DMS 273 (cell line): ENCODE results near the gene IQCC.
"Not testable (repeated sequence)": the region's sequence is repeated elsewhere in the genome, so short reads cannot be mapped to it uniquely, and the experiment has no call there.

ENCODE experiments used
- DNase-seq: peaks from one replicate; lab custom pipeline; 2025; ENCODE audit not compliant: unreplicated experiment; lab: John Stamatoyannopoulos, UW

Gene IQCC

DNA sequence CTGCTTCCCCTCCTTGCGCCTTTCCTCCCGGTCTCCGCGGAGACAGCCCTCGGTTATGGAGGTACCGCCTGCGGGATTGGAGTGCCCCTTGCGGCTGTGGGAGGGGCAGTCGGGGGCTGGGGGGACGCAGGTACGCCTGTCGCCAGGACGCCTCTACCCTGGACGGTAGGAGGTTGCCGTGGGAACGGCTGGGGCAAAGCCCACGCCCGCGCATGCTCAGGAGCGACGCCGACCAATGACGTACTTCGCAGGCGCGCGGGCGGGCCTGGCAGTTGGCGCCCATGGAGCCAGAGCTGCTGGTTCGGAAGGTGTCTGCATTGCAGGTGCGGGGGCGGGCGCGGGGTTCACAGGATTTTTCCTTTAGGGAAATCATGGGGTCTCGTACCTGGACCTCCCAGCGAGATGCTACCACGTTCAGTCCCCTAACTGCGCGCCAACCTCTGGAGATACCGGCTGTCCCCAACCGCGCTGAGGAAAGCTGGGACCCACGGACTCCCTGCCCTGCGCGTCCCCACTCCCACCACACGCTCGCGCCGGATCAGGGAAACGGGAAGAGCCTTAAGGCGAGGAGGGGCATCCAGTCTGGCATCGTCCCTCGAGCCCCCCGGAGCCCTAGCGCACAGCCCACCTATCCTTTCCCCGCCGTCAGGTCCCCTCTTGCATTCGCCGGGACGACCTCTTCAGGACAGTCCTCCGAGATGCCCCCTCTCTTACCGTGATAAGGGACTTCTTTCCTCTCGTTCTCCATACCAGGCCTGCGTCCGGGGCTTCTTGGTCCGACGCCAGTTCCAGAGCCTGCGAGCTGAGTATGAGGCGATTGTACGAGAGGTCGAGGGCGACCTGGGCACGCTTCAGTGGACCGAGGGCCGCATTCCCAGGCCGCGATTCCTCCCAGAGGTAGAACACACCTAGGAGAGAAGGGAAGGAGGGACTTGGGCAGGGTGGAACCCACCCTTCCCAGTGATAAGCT, at the start of gene IQCC:
TSS of gene IQCC (plus strand) at position 271 of the 970 bp plus-strand sequence. CDS start at position 282, 11 bp downstream.
- peak; percentile 96 for DNase-seq

DNA sequence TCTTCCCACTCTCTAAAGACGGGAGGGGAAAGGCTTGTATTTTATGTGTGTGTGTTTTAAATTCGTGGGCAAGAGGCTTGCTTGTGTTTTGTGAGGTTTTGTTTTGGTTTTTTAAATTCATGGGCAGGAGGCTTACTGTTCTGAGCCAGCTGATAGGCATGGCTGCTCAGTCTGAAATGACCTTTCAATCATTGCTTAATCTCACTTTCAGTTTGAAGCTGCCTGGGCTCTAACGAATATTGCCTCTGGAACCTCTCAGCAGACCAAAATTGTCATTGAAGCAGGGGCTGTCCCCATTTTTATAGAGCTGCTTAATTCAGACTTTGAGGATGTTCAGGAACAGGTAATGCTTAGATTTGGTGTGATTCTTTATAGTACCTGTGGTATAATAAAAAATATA, 46.3 kb upstream of the IQCC start:
- DNase-seq, result no peak

DNA sequence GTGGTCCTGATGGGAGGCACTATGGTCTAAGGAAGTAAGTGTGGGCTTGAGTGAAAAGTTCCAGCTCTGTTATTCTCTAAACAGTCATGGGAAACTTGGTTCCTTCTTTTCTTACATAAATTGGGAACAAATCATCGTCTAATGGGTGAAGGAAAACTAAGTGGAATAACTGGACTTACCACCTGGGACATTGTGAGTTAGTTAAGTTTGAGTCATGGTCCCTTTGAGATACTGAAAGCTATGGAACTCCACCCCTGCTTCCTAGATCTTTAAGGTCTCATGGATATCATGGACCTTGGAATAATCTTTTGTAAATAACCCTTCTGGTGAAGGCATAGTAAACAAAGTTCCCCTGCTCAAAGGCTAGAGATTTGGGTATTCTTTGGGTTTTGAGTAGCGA, 42.1 kb upstream of the IQCC start:
- DNase-seq, result no peak

- DNase-seq, result not testable (repeated sequence)
Measured at GRCh38 chr1:32165633-32166032, 39.8 kb upstream of the IQCC start.

DNA sequence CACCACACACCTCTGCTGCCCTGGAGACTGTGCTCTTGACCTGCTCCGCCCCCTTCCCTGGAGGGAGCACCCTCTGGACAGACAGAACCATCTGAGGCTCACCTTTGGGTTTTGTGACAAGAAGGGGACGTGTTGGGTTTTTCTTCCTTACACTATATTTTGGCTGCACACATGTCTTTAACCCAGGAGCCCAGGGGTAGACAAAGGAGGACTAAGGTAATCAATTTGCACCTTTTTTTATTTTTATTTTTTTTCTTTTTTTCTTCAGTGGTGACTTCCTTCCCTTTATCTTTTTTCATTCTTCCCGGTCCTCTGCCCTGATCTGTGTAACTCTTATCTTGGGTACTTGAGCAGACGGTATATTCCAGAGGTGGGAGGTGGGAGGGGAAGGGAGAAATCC, 34.5 kb upstream of the IQCC start:
- no peak for DNase-seq

- DNase-seq, result no peak
Measured at GRCh38 chr1:32172621-32173245, 32.7 kb upstream of the IQCC start.

DNA sequence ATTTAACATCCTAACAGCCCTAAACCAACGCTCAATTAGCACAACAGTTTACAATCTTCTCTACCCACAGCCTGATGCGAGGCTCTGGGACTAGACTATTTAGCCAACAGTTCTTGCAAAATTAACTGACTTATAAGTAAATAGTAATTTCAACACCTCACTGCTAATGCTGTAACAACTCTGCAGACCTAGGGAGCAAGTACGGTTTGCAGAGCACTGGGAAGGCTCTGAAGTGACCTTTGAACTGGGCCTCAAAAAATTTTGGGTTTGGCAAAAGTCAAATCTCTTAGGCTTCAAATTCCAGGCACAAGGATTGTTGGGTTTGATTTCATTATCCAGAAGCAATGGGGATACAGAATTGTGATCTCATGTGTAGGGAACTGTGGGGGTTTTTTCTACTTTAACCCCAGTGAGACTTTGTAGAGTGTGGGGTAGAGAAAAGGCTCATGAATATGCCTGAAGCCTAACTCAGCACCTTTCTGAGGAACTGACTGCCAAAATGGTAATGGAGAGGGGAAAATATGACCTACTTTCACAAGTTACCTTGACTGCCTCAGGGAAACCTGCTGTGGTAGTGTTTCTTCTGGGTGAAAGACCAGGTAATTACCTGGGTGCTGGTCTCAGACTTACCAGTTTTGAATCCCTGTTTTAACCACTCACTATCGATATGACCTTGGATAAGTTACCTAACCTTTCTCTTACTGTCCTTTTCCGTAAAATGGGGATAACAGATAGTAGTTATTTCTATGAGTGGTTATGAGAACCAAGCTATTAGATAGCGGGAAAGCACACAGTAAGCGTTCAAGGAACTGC, 26.9 kb upstream of the IQCC start:
- no peak for DNase-seq

- no peak for DNase-seq
Measured at GRCh38 chr1:32179193-32179442, 26.4 kb upstream of the IQCC start.

- DNase-seq, result peak; percentile 94
Measured at GRCh38 chr1:32179443-32180185, 25.9 kb upstream of the IQCC start, which contains the start of gene TXLNA. Gene TXLNA (plus strand): TSS chr1:32179675. CDS start chr1:32180346, 671 bp downstream.

DNA sequence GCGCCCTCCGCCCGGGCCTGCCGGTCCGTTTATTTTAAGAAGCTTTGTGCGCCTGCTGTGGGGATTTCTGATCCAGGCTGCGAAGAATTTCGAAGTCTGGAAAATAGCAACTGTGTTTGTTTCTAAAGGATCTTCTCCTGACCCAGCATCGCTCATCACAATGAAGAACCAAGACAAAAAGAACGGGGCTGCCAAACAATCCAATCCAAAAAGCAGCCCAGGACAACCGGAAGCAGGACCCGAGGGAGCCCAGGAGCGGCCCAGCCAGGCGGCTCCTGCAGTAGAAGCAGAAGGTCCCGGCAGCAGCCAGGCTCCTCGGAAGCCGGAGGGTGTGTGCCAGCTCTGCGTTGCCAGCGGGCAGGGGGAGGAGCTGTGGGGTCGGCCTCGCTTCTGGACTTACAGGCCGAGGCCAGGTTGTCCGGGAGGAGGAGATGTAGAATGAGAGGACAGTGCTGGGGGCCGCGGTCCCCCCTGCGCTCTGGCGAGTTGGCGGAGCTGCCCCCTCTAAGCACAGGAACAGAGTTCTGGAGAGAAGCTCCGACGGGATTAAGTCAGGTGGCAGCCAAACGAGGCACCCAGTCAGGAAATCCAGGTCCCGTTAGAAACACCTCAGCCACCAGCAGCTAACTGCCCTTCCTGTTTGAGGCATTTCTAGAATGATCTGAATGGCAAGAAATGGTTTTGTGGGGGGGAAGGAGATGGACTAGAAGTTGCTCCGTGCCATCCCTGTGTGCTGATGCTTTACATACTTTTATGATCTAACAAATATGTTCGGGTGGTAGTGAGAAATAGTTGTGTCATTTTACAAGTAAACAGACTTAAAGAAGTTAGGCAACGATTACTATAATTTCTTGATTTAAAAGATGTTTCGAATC, 25.0 kb upstream of the IQCC start:
- peak; percentile 83 for DNase-seq

- DNase-seq, result no peak
Measured at GRCh38 chr1:32181065-32181464, 24.4 kb upstream of the IQCC start.

- no peak for DNase-seq
Measured at GRCh38 chr1:32181563-32181962, 23.9 kb upstream of the IQCC start.

GRCh38 chr1:32182060-32182459, 23.4 kb upstream of the IQCC start:
- no peak for DNase-seq

- DNase-seq, result no peak
Measured at GRCh38 chr1:32184650-32185049, 20.8 kb upstream of the IQCC start.

GRCh38 chr1:32186077-32186476, 19.4 kb upstream of the IQCC start:
- no peak for DNase-seq

DNA sequence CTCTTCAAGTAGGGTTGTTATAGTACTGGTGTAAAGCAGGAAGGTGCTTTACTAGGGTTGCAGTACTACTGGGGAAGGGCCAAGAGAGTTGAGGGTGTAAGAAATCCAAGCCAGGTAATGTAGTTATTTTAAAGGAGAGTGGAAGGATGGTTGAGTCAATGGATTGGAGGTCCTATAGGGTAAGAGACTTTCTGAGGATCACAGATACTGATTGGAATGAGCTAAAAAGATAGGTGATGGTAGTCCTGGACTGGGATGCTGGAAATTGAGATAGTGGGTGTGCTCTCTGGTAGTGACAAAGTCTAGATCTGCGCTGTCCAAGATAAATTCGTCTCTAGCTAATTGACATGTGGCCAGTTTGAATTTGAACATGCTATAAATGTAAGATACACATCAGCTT, 19.0 kb upstream of the IQCC start:
- no peak for DNase-seq

DNA sequence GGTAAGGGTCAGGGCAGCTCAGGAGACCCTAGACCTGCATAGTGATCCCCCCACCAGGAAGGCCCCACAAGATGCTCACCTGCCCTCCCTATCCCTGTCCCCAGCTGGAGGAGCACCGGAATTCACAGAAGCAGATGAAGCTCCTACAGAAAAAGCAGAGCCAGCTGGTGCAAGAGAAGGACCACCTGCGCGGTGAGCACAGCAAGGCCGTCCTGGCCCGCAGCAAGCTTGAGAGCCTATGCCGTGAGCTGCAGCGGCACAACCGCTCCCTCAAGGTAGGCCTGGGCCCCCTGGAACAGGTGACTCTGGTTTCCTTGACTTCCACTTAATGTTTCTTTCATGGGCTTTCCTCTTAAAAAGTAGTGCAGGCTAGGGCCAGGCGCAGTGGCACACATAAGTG, 17.6 kb upstream of the IQCC start:
- no peak for DNase-seq

DNA sequence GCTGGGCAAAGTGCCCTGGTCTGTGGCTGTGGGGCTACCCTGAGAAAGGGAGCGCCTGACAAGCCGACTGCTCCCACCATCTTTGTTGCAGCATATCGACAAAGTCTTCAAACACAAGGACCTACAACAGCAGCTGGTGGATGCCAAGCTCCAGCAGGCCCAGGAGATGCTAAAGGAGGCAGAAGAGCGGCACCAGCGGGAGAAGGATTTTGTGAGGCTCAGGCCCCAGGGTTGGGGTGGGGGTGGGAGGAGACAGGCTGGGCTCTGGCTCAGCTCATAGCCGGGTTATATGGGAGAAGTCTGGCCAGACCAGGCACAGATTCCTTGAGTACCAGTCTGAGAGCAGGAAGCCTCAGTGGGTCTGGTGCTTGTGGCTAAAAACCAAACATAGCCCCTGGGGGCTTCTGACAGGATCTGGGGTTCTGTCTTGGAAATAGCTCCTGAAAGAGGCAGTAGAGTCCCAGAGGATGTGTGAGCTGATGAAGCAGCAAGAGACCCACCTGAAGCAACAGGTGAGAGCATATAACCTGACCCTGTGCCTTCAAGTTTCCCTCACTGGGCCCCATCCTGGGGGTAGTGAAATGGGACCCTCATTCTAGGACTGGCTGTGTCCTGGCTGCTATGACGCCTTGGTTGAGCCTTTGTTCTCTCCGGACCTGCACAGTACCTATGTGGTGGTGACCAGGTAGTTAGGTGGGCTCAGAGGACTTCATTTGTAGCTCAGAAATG, 13.1 kb upstream of the IQCC start:
- DNase-seq, result no peak

DNA sequence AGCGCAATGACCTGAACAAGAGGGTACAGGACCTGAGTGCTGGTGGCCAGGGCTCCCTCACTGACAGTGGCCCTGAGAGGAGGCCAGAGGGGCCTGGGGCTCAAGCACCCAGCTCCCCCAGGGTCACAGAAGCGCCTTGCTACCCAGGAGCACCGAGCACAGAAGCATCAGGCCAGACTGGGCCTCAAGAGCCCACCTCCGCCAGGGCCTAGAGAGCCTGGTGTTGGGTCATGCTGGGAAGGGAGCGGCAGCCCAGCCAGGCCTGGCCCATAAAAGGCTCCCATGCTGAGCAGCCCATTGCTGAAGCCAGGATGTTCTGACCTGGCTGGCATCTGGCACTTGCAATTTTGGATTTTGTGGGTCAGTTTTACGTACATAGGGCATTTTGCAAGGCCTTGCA, 10.5 kb upstream of the IQCC start:
- DNase-seq, result no peak
